Measurements from ENCODE around the gene ARMH3.

Gene ARMH3

DNA sequence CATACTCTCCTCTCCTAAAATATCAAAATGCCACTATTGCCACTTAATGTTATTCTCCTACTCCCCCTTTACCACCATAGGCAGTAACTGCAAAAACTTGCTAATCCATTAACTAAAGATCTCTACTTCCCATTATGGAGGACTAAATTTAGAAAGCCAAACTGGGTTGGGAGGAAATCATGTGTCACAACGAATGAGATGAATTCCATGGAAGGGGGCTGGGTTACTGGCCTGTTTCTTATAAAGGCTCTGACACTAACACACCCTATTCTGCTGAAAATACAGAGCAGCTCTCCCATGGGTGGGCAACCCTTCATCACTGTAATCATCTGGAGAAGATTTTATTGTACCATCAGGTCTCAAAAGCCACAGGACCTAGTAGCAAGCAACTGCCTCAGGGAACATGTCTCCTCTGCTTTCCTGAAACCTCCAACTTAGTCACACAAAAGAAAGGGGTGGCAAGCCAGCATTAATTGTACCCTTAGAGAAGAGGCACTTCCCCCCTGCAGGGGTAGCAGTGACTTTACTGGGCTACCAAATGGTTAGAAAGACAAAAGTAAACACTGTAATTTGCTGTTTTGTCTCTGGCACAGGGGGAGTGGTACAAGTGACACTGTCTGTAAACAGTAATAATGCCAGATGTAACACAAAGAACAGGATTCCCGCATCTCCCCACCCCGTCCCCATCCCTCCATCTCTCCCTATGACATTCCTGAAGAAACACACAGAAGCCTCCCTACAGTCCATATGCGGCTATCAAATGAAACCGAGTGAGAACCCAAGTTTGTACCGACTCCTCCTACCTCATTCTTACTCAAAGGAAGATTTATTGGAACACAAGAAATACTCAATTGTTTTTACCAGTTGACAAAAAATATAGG lies 81.6 kb downstream of the ARMH3 start:
- DNase-seq = no peak

DNA sequence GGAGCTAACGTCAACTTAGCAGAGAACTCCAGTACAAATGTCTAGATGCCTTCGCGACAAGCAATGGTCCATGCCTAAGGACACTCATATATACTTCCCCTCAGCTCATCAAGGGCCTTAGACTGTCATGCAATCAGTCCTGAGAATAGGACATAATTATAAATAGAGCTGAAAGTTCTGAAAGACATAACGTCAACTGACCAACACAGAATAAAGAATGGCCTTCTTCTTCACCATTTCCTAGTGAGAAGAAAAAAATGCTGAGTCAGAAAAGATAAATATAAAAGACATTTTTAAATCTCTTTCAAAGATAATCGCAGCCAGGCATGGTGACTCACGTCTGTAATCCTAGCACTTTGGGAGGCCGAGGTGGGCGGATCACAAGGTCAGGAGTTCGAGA lies 83.2 kb downstream of the ARMH3 start:
- DNase-seq = no peak

DNA sequence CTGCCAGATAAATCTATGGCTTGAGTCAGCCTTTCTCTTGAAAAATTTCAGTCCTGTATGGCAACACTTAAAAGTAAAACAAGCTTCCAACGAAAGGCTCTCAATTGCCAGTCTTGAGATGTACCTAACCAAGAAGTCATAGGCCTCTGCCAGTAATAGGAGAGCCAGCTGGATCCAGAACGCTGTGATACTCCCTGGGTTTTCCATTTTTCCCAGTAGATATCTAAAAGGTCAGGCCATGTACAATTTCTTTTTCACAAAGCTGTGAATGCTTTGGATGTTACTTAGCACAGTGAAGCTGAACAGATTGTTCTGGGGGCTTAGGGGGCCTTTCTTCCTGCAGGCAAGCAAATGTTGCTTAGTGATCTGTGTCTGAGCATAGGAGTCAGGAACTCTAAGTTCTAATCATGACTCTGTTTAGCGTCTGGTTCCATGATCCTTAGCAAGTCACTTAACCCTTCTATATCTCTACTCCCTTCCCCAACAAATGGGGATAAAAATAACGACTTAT lies 86.5 kb downstream of the ARMH3 start:
- DNase-seq = no peak

DNA sequence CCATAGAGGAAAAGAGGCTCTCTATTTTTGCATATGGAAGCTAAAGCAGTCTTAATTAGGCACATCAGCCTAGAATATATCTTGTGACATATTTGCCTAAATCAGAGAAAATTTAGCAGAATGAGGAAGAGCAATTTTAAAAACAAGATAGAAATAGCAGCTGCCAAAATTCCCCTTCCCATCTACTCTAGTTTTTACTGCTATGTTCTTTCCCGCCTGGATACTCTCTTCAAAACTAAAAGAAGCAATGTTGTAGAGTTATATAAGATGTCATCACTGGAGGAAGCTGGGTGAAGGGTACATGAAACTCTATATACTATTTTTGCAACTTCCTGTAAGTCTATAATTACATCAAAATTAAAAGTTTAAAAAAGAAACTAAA lies 87.0 kb downstream of the ARMH3 start:
- no peak for DNase-seq

DNA sequence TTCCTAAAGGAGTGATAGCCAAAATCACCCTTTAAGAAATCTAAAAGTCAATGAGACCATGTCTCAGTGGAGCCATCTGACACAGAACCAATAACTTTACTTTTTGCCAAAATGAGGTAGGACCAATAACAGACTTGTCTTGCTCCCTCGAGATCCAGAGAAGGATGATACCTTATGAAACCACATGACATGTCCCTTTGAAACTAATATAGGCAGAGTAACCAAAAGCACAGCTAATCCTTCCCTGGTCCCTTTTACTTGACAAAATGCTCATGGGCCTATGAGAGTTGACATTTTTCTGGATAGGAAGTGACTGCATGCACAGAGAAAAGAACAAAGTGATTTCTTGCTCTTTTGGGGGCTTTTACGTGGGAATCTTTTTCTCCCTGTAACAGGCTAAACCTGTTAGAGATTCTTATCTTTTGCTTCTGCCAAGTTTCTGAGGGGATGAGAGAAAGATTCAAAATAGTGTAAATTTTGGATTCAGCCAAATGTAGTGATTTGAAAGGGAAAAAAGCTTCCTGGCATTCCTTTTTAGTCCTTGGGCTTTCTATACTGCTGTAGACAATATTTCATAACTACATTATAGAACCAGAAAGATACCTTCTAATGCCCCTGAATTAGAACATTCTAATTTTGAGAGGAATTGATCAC lies 87.6 kb downstream of the ARMH3 start:
- DNase-seq = no peak

DNA sequence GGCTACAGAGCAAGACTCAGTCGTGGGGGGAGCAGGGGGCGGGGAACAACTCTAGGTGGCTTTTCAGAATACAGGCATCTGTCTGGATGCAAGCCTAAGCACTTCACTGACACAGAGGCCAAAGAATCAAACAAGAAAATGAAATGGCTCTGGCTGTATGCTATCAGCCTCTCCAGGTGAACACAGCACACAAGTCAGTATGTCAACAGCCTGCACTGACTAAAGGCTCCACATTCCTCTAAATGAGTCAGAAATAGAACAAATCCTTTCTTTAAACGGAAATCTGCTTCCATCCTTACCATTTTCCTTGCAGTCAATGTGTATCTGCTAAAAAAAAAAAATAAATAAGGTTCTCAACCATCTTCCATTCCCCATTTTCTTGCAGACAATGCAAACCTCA lies 88.3 kb downstream of the ARMH3 start:
- DNase-seq = no peak

DNA sequence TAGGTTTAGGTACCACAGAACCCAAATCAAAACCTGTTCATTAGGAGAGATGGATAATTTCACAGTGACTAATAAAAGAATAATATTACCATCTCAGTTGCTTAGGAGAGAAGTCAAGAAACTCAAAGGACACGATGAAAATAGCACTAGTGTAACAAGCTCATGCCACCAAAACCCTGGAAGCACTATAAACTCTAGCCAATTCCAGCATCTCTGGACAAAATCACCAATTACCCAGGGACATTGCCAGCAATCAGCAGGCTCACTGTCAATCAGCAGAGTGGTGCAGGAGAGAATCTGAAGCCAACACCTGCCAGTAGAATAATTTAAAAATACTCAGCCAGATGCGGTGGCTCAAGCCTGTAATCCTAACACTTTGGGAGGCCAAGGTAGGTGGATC lies 88.9 kb downstream of the ARMH3 start:
- no peak for DNase-seq

DNA sequence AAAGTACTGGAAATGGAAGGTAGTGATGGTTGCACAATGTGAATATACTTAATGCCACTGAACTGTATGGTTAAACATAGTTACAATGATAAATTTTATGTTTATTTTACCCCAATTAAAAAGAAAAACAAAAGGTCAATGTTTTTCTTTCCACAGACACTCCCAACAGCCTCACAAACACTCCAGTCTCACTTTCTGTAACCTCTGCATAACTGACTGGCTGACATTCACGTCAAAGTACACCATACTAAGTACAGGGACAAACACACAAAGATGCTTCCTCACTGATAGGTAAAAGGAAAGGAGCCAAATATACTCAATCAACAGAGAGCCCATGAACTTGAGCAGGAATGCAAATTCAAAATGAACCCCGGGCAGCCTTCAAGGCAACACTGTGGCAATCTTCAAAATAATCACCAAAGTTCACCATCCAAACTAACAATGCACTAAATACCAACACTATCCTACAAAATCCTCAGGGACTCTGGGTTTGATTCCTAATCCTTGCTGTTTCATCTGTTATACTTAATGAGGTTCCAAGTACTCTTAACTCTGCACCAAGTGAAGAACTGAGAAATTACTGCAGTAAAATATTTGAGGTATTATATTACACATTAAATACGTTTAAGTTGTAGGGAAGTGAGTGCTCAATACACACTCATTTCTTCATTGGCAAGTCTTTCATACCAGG lies 90.8 kb downstream of the ARMH3 start:
- no peak for DNase-seq

DNA sequence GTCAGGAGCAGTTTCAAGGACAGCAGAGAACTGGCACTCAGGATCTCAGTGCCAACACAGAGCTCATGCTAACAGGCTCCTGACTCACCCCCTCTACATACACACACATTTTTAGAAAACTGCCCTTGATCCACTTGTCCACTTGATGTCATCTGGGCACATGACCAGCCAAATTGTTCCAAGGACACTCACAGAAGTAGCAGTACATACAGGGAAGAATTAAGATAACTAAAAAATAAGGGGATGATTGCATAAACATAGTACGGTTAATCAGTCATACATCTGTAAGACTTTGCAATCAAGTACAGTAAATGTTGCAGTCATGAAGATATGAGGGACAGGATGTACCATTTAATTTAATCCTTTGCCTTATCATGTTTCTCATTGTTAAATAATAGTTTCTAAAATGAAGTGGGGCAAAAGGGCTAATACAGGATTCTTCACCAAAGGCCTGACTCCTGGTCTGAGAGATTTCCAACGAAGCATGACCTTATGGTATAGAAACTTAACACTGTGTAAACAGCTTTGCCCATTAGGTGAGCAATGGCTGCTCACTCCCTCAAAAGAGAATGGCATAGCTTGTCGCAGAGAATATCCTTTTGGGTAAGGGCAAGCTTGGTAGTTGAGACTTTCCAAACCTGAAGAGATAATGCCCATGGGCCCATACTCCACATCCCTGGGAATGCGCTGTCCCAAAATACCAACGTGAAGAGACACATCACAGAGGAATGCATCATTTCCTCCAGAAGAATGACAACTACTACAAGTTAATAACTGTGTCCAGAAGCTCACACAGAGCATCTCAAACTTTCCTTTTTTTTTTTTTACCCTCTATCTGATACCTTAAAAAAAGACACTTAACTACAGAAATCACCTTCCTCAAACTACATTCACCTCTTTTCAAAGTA lies 94.1 kb downstream of the ARMH3 start:
- no peak for DNase-seq

DNA sequence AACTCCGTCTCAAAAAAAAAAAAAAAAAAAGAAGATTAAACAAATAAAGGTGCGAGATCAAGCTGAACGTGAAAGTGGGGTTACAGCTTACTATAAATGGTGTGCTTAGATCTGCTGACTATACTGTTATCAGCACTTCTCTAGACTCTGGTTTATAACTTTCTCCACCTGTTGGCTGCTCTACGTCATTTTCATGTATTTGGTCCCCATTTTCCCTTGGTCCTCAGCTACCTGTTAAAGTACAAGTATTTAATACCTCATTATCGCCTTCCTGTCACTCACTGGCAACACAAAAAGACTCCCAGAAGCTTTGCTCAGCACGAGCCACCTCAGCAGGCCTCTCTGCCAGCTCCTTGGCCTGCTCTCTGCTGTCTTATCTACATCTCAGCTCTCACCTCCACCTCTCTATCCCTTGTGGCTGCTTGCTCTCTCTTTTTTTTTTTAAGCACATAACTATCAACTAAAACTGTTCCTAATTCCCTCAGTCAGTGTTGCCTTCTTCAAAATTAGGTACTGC lies 95.0 kb downstream of the ARMH3 start:
- DNase-seq = no peak

DNA sequence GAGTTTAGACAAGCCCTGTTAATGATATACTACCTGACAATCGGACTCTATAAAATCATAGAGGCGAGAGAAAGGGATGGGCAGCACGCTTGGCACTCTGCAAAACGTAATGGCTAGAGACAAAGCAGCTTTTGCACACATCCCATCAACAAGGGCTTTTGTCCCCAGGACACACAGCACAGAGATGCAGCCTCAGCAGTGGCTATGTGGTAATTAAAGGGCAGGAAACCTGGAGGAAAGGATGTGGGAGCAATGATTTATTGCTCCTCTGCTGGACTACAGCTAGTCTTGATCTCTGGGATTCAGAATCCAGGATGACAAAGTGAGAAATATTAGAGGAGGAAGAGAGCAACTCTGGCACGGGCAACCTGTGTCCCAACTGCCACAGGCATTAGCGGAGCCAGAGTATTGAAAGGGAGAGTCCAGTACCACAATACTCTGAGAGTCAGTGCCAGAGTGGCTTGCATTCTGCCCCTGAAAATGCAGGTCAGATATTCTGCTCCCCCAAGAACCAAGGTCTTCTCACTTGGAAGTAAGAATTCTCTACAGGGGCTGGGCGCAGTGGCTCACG lies 96.5 kb downstream of the ARMH3 start:
- no peak for DNase-seq

DNA sequence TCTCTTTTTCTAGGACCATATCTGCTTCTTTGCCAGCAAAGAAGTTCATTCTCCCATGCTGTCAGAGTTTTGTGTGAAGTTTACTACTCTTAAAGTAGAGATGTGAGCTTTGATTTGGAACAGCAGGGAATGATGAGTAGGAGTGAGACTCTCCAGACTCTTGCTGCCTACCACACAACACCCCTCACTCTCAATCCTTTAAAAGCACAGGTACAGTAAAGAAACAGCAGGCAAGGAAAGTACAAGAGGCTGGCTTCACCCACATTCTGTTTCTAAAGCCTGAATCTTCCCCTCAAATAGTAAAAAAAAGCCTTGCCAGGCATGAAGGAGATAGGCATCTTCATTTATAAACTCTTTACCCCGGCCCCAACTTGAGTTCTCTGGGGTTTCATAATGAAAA lies 97.3 kb downstream of the ARMH3 start:
- DNase-seq = no peak

DNA sequence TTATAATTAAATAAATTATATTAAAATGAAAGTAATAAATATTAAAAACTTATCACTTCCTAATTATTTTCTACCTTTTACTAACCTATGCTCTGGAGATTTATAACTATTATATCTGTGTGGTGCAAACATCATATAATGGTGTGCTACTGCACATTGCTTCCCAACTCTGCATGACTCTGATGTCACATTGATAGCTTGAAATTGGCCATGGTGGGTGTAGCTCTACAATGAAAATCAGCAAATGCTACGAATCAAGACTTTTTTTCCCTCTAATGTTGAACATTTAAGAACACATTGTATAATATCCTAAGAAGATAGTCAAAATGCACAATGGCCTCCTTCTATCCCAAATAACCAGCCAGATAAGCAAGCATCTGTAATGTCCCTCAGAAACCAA lies 99.1 kb downstream of the ARMH3 start:
- no peak for DNase-seq

DNA sequence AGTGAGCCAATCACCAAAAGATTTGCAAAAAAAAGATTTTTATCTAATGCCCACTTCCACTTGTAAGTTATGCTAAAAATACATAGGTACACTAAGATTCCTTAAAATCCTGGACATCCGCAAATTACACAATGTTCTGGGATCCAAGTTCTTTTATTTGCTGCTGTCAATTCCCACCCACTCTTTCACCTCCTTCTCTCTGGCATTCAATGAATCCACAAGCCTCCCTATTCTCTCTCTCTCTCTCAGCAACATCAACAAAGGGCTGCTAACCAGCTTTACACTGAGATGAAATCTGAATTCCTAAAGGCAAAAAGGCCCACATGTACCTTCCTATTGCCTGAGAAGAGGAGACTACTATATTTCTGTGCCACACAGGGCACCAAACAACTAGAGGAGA lies 99.9 kb downstream of the ARMH3 start:
- DNase-seq = no peak

DNA sequence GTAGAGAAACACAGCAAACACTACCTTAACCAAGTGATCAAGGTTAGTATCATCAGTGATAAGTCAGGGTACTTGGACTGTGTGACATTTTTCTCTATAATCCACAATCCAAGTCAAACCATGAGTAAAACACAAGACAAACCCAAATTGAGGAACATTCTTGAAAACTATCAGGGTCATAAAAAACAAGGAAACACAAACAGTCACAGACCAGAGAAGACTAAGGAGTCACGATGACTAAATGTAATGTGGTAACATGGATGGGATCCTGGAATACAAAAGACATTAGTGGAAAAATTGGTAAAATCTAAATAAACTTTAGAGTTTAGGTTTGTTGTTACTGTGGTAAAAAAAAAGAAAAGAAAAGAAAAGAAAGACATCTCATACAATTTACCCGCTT lies 103.8 kb downstream of the ARMH3 start:
- no peak for DNase-seq

DNA sequence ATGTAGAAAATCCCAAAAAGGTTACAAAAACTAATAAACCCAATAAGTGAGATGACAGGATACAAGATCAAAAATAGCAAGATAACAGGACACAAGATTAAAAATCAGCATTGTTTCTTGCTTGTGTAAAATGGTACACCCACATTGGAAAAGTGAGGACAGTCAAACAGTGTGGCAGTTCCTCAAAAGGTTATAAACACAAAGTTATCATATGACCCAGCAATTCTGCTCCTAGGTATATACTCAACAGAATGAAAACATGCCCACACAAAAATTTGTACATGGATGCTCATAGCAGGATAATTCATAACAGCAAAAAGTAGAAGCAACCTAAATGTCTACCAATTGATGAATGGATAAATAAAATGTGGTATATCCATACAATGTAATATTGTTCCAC lies 105.8 kb downstream of the ARMH3 start:
- DNase-seq = no peak

DNA sequence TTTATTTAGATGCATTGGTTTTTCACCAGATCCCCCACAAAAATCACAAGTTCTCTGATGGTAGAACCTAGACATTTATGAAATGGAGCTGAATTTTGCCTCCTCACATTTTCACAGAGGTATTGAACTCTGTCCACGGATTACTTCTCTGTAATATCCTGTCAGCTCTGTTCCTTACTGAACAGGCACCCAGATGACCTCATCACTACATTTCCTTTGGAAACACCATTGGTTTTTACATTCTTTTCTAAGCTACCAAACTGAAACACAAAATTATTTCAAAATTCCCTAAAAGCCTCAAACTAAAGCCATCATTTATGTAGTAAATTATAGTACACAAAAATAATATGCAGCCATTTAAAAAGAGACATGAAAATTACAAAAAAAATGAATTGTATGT lies 114.1 kb downstream of the ARMH3 start:
- DNase-seq = no peak

DNA sequence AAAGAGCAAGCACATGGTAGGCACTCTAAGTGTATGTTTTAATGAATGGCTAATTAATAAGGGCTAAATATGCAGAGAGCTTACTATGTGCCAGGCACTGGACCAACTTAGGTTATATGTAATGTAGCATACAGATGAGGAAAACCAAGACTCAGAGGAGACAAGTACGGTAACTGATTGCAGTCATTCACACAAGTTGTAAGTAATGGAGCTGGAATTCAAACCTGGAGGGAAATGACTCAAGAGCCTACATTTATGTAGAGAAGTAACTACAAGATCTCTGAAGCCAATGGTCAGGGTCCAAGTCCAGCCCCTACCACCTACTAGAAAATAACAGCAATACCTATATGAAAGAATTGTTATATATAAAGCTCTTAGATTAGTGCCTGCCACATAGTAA lies 115.1 kb downstream of the ARMH3 start:
- no peak for DNase-seq

DNA sequence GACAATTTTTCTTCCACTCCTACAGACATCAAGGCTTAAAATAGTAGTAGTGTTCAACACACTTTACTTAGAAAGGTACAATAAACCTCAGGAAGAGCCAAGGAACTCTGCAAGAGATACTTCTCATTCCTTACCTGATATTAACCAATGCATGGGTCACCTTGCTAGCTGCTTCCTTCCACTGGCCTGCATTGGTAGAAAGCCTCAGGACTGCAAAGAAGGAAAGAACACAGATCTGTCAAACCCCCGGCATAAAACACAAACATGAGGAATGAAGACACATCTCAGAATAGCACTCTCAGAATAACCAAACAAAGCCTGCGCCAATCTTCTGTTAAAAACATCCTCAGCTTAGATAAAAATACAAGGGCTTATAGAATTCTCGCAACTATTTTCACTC lies 116.2 kb downstream of the ARMH3 start:
- DNase-seq = no peak

DNA sequence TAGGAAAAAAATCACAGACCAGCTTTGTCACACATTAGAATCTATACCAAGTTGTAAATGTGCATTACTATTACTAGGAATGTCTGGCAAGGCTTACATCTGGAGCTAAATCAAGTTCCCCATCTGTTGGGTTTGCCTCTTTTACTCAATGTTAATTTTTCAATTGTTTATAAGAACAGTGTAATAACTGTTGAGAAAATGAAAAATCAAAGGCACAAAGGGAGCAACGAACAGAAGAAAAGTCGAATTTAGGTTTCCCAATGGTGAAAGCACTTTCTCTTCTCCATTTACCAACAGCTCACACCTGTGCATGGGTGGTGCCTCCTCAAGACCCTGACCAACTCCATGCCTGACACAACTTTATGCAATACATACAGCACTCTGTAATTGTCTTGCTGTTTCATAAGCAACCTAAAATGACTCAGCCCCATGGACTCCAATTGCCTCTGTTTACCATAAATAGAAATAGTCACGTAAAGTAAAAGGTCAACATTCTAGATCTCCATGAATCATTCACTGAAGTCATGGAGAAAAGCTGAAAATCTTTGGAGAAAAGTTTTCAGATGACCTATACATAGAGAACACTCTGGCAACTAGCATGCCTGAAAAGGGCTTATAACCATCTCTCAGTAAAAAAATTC lies 116.8 kb downstream of the ARMH3 start:
- no peak for DNase-seq

DNA sequence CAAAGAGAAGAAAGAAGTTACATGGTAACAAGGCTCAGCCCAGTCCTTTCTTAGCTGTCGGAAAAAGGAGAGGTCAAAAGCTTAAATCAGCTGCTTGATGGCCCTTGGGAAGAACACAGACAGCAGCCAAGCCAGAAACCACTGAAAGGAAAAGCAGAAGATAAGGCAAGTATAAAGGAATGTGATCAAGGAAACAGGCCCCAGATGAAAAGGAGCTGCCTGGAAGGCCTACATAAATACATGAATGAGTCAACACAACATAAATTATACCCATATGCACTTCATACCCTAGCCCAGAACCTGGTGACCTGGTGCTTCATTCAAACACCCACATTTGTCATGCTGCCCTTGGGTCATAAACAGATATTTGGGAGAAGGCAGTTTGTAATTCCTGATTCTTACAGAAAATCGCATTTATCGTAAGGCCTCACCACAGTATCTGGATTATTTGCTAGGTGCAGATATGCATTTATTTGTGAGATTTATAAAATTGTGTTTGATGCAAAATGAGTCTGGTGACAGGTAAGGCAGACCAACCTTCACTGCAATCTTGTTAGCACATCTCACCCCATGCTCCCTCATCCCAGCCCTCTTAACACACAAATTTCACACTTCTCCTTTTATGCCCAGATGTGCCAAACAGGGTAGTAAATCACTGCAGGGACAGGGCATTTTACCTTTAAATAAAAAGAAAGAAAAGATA lies 117.5 kb downstream of the ARMH3 start:
- no peak for DNase-seq
